GM10266 (cell line): ENCODE results near the gene JARID2.

Experiments used
- DNase-seq: peaks from one replicate; pipeline ENCODE4 v3.0.0; 2012; ENCODE audit errors: extremely low spot score
- CTCF ChIP-seq: IDR thresholded peaks from 2 replicates; pipeline ENCODE4 v1.5.1; 2012; ENCODE audit warnings: mild to moderate bottlenecking, low read depth; ENCODE audit not compliant: control insufficient read depth, insufficient read depth; ENCODE audit errors: missing control alignments

The JARID2 gene

DNA sequence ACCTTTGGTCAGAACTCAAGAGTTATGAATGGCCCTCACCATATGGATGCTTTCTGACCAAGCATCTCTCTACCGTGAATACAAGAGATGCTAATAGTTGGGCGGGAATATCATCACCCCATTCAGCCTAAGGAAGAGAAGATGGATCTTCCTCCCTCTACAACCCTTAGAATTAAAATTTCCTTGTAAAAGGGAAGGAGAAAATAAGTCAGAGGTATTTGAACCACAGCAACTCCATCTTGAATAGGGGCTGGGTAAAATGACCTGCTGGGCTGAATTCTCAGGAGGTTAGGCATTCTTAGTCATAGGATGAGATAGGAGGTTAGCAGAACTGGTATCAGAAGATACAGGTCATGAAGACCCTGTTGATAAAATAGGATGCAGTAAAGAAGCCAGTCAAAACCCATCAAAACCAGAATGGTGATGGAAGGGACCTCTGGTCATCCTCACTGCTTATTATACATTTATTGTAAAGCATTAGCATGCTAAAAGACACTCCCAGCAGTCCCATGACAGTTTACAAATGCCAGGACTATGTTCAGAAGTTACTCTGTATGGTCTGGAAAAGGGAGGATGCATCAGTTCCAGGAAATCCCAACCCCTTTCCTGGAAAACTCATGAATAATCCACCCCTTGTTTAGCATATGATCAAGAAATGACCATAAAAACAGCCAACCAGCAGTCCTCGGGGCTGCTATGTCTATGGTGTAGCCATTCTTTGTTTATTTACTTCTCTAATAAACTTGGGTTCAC, 315.8 kb downstream of the JARID2 start:
- TF ChIP-seq CTCF = no peak
- no peak for DNase-seq

- TF ChIP-seq CTCF = no peak
- DNase-seq = no peak
Observed at GRCh38 chr6:15562977-15563376, 317.1 kb downstream of the JARID2 start.

GRCh38 chr6:15569035-15569995, 323.4 kb downstream of the JARID2 start:
- TF ChIP-seq CTCF = no peak
- DNase-seq = no peak

- no peak for DNase-seq
- TF ChIP-seq CTCF = no peak
Observed at GRCh38 chr6:15570171-15570570, 324.3 kb downstream of the JARID2 start.
